Measurements from ENCODE around the gene SLC43A2. TPM values are rescaled to one million over a fixed set of nuclear protein-coding genes. Genes with fewer than 3 reads are reported as not detected.

The SLC43A2 gene
- total and polyA plus RNA-seq, 2 of the 13 experiments (the other 11 are each of a cell fraction or from before 2014, with no cell fraction given): 7.3 to 20.0 TPM

DNA sequence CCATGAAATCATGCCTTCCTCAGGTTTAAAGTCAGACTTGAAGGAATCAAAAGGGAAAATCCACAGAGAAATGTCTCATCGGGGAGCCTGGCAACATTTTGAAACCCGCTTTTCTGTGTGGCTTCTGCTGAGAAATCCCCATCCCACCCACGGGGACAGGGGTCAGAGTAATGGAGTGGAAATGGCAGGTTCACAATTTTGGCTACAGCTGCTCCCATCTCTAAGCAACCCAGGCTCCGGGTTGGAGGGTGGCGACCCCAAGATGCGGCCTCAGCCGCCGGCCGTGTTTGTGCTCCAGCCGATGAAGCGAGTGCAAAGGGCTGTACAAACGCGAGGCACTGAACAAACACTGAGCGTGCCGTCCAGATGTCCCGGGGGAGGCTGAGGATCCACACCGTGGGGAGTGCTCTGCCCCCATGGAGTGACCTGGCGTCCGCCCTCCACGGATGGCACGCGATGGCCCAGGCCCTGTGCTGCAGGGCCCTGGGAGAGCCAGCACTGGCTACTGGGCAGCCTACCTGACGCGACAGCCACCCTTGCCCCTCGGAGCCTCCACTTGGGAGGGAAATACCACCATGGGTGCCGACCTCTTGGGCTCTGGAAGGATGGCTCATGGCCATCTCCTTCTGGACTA lies 22.2 kb downstream of the SLC43A2 start (continued):
- TF ChIP-seq, protein P1, sequence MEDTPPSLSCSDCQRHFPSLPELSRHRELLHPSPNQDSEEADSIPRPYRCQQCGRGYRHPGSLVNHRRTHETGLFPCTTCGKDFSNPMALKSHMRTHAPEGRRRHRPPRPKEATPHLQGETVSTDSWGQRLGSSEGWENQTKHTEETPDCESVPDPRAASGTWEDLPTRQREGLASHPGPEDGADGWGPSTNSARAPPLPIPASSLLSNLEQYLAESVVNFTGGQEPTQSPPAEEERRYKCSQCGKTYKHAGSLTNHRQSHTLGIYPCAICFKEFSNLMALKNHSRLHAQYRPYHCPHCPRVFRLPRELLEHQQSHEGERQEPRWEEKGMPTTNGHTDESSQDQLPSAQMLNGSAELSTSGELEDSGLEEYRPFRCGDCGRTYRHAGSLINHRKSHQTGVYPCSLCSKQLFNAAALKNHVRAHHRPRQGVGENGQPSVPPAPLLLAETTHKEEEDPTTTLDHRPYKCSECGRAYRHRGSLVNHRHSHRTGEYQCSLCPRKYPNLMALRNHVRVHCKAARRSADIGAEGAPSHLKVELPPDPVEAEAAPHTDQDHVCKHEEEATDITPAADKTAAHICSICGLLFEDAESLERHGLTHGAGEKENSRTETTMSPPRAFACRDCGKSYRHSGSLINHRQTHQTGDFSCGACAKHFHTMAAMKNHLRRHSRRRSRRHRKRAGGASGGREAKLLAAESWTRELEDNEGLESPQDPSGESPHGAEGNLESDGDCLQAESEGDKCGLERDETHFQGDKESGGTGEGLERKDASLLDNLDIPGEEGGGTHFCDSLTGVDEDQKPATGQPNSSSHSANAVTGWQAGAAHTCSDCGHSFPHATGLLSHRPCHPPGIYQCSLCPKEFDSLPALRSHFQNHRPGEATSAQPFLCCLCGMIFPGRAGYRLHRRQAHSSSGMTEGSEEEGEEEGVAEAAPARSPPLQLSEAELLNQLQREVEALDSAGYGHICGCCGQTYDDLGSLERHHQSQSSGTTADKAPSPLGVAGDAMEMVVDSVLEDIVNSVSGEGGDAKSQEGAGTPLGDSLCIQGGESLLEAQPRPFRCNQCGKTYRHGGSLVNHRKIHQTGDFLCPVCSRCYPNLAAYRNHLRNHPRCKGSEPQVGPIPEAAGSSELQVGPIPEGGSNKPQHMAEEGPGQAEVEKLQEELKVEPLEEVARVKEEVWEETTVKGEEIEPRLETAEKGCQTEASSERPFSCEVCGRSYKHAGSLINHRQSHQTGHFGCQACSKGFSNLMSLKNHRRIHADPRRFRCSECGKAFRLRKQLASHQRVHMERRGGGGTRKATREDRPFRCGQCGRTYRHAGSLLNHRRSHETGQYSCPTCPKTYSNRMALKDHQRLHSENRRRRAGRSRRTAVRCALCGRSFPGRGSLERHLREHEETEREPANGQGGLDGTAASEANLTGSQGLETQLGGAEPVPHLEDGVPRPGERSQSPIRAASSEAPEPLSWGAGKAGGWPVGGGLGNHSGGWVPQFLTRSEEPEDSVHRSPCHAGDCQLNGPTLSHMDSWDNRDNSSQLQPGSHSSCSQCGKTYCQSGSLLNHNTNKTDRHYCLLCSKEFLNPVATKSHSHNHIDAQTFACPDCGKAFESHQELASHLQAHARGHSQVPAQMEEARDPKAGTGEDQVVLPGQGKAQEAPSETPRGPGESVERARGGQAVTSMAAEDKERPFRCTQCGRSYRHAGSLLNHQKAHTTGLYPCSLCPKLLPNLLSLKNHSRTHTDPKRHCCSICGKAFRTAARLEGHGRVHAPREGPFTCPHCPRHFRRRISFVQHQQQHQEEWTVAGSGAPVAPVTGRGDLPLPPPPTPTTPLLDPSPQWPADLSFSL (CRISPR knock-in tag; IDR thresholded peaks at IDR 0.05): no peak
- TF ChIP-seq BRCA1 (CRISPR knock-in tag; IDR thresholded peaks at IDR 0.05) (no peak), POLR2AphosphoS2 (IDR thresholded peaks at IDR 0.05; ENCODE audit: low read depth, low read length) (no peak), ZNF766 (CRISPR knock-in tag; IDR thresholded peaks at IDR 0.05; ENCODE audit: borderline replicate concordance) (no peak), EHMT2 (IDR thresholded peaks at IDR 0.05; ENCODE audit: borderline replicate concordance, low read depth, low read length) (no peak), HNRNPH1 (optimal IDR thresholded peaks at IDR 0.05; ENCODE audit: low read depth, low read length) (no peak), ZNF230 (CRISPR knock-in tag; IDR thresholded peaks at IDR 0.05) (no peak), MBNL3 (CRISPR knock-in tag; conservative IDR thresholded peaks at IDR 0.05) (no peak), ZNF557 (CRISPR knock-in tag; IDR thresholded peaks at IDR 0.05) (no peak)
- TF ChIP-seq, protein P2, sequence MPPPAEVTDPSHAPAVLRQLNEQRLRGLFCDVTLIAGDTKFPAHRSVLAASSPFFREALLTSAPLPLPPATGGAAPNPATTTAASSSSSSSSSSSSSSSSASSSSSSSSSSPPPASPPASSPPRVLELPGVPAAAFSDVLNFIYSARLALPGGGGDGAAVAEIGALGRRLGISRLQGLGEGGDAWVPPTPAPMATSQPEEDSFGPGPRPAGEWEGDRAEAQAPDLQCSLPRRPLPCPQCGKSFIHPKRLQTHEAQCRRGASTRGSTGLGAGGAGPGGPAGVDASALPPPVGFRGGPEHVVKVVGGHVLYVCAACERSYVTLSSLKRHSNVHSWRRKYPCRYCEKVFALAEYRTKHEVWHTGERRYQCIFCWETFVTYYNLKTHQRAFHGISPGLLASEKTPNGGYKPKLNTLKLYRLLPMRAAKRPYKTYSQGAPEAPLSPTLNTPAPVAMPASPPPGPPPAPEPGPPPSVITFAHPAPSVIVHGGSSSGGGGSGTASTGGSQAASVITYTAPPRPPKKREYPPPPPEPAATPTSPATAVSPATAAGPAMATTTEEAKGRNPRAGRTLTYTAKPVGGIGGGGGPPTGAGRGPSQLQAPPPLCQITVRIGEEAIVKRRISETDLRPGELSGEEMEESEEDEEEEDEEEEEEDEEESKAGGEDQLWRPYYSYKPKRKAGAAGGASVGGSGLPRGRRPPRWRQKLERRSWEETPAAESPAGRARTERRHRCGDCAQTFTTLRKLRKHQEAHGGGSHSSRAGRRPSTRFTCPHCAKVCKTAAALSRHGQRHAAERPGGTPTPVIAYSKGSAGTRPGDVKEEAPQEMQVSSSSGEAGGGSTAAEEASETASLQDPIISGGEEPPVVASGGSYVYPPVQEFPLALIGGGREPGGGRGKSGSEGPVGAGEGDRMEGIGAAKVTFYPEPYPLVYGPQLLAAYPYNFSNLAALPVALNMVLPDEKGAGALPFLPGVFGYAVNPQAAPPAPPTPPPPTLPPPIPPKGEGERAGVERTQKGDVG (CRISPR knock-in tag; IDR thresholded peaks at IDR 0.05; ENCODE audit: borderline replicate concordance): peak; percentile 93; the same call in 1 of the 2 replicates
- TF ChIP-seq, protein P3, sequence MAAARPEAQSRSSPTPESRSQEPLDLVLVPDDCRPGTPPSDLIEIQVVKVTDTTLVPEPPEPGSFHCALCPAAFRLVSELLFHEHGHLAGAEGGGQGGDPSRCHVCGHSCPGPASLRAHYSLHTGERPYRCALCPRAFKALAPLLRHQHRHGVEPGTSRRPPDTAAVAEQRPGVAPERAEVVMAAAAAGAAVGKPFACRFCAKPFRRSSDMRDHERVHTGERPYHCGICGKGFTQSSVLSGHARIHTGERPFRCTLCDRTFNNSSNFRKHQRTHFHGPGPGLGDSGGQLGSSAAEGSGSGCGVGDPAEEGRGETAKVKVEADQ (CRISPR knock-in tag; IDR thresholded peaks at IDR 0.05; ENCODE audit: borderline replicate concordance): no peak
- TF ChIP-seq, protein P4, sequence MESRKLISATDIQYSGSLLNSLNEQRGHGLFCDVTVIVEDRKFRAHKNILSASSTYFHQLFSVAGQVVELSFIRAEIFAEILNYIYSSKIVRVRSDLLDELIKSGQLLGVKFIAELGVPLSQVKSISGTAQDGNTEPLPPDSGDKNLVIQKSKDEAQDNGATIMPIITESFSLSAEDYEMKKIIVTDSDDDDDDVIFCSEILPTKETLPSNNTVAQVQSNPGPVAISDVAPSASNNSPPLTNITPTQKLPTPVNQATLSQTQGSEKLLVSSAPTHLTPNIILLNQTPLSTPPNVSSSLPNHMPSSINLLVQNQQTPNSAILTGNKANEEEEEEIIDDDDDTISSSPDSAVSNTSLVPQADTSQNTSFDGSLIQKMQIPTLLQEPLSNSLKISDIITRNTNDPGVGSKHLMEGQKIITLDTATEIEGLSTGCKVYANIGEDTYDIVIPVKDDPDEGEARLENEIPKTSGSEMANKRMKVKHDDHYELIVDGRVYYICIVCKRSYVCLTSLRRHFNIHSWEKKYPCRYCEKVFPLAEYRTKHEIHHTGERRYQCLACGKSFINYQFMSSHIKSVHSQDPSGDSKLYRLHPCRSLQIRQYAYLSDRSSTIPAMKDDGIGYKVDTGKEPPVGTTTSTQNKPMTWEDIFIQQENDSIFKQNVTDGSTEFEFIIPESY (CRISPR knock-in tag; IDR thresholded peaks at IDR 0.05): no peak; the same call in 1 of the 2 replicates
- TF ChIP-seq, protein P5, sequence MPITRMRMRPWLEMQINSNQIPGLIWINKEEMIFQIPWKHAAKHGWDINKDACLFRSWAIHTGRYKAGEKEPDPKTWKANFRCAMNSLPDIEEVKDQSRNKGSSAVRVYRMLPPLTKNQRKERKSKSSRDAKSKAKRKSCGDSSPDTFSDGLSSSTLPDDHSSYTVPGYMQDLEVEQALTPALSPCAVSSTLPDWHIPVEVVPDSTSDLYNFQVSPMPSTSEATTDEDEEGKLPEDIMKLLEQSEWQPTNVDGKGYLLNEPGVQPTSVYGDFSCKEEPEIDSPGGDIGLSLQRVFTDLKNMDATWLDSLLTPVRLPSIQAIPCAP (CRISPR knock-in tag; IDR thresholded peaks at IDR 0.05; ENCODE audit: low read depth): no peak
- TF ChIP-seq, protein P6, sequence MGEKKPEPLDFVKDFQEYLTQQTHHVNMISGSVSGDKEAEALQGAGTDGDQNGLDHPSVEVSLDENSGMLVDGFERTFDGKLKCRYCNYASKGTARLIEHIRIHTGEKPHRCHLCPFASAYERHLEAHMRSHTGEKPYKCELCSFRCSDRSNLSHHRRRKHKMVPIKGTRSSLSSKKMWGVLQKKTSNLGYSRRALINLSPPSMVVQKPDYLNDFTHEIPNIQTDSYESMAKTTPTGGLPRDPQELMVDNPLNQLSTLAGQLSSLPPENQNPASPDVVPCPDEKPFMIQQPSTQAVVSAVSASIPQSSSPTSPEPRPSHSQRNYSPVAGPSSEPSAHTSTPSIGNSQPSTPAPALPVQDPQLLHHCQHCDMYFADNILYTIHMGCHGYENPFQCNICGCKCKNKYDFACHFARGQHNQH (CRISPR knock-in tag; IDR thresholded peaks at IDR 0.05): 0 out of 2 replicates have a peak, but pooled peaks have one; percentile 44

All from HepG2 (cell line).